ENCODE results near the gene TMEM182.

TMEM182 gene

GRCh38 chr2:102801858-102802699 lies 40.2 kb downstream of the TMEM182 start:
- DNase-seq: no peak
- no peak for ATAC-seq

GRCh38 chr2:102803041-102803896 lies 41.4 kb downstream of the TMEM182 start:
- ATAC-seq: peak; percentile 49
- no peak for DNase-seq

GRCh38 chr2:102803897-102804217 lies 42.0 kb downstream of the TMEM182 start:
- DNase-seq (no peak), ATAC-seq (no peak)

GRCh38 chr2:102806250-102806837 lies 44.5 kb downstream of the TMEM182 start:
- DNase-seq: peak; percentile 54
- ATAC-seq: no peak

GRCh38 chr2:102809291-102810189 lies 47.7 kb downstream of the TMEM182 start:
- ATAC-seq (no peak), DNase-seq (no peak)

- ATAC-seq: no peak
These were observed 53.5 kb downstream of the TMEM182 start for GRCh38 chr2:102815285-102815684.

GRCh38 chr2:102826904-102827303 lies 65.1 kb downstream of the TMEM182 start:
- ATAC-seq (no peak), DNase-seq (no peak)

More at GRCh38 chr2:102815285-102815684, 53.5 kb downstream of the TMEM182 start:
- no peak for DNase-seq

GRCh38 chr2:102832789-102833188 lies 71.0 kb downstream of the TMEM182 start:
- no peak for DNase-seq
- no peak for ATAC-seq

- DNase-seq: no peak
- no peak for ATAC-seq
These were observed 72.9 kb downstream of the TMEM182 start for GRCh38 chr2:102834523-102835273.

- ATAC-seq (no peak), DNase-seq (no peak)
These were observed 75.9 kb downstream of the TMEM182 start for GRCh38 chr2:102837626-102838198.

GRCh38 chr2:102839668-102840388 lies 78.0 kb downstream of the TMEM182 start:
- ATAC-seq (no peak), DNase-seq (peak; percentile 39)

- ATAC-seq (peak; percentile 74), DNase-seq (peak; percentile 34)
These were observed 79.4 kb downstream of the TMEM182 start for GRCh38 chr2:102841107-102841840.

GRCh38 chr2:102843764-102844443 lies 82.1 kb downstream of the TMEM182 start:
- DNase-seq (no peak), ATAC-seq (no peak)

- DNase-seq (no peak), ATAC-seq (no peak)
These were observed 83.1 kb downstream of the TMEM182 start for GRCh38 chr2:102844911-102845310.

- no peak for ATAC-seq
- peak; percentile 22 for DNase-seq
These were observed 86.6 kb downstream of the TMEM182 start for GRCh38 chr2:102848366-102848839.

GRCh38 chr2:102850888-102851287 lies 89.1 kb downstream of the TMEM182 start:
- no peak for ATAC-seq
- no peak for DNase-seq

GRCh38 chr2:102852867-102853266 lies 91.0 kb downstream of the TMEM182 start:
- no peak for DNase-seq
- no peak for ATAC-seq
